H1 (cell line): ENCODE measurements around the gene BEST1. TPM values are rescaled to one million over a fixed set of nuclear protein-coding genes. Genes with fewer than 3 reads are reported as not detected.

Experiments
- CTCF ChIA-PET: fragments of 300-600 bp; sonication (Branson Sonifier 250); formaldehyde crosslinking; loops from one replicate; lab custom pipeline; 2021; ENCODE audit not compliant: partially characterized antibody; lab: Charles Lee
- POLR2A ChIA-PET: fragments of 300-600 bp; sonication (Branson Sonifier 250); formaldehyde crosslinking; loops from one replicate; lab custom pipeline; 2021; ENCODE audit warnings: inconsistent platforms; ENCODE audit not compliant: partially characterized antibody; lab: Charles Lee
- DNase-seq, 2 experiments: peaks; one replicate each; pipeline versions ENCODE4 v3.0.0 to v3.0.0-alpha.2; 2010 to 2022; ENCODE audit warnings: low spot score in 2 of 2, low read depth in 1 of 2, mixed read lengths in 1 of 2
- FAIRE-seq: peaks from 2 replicates; lab custom pipeline; 2011; peaks lifted over from hg19 to GRCh38; lab: Jason Lieb, UNC
- H2AFZ ChIP-seq: 2 replicates; pipeline ENCODE4 v1.8.1; 2012; ENCODE audit warnings: low read length, inconsistent platforms
- H2AK5ac ChIP-seq: 2 replicates; pipeline ENCODE4 v1.6.1; 2013; ENCODE audit warnings: low read depth, low read length
- H2BK120ac ChIP-seq: replicated peaks from 2 replicates; pipeline ENCODE3; 2013; ENCODE audit warnings: low read depth, low read length, inconsistent platforms
- H2BK12ac ChIP-seq: 2 replicates; pipeline ENCODE4 v1.6.1; 2013; ENCODE audit warnings: low read depth, low read length
- H2BK15ac ChIP-seq: 2 replicates; pipeline ENCODE4 v1.6.1; 2013; ENCODE audit warnings: low read length
- H2BK20ac ChIP-seq: 2 replicates; pipeline ENCODE4 v1.6.1; 2013; ENCODE audit warnings: low read length
- H2BK5ac ChIP-seq: 2 replicates; pipeline ENCODE4 v1.6.1; 2013; ENCODE audit warnings: low read depth, low read length
- H3K14ac ChIP-seq: 2 replicates; pipeline ENCODE4 v1.6.1; 2013; ENCODE audit warnings: inconsistent platforms; ENCODE audit not compliant: insufficient read length
- H3K18ac ChIP-seq: 2 replicates; pipeline ENCODE4 v1.6.1; 2013; ENCODE audit warnings: low read length; ENCODE audit errors: extremely low read depth
- H3K23ac ChIP-seq: 2 replicates; pipeline ENCODE4 v1.6.1; 2013; ENCODE audit warnings: inconsistent platforms; ENCODE audit not compliant: insufficient read length
- H3K23me2 ChIP-seq: 2 replicates; pipeline ENCODE4 v1.6.1; 2013; ENCODE audit warnings: low read depth, low read length
- H3K27ac ChIP-seq: 2 replicates; pipeline ENCODE4 v1.6.1; 2011; ENCODE audit warnings: low read depth, low read length, inconsistent platforms
- H3K27me3 ChIP-seq, 4 experiments: replicated peaks in 1 of 4; 1 replicate in 1 of 4; 2 replicates in 3 of 4; pipeline versions ENCODE4 v1.6.1 to v1.8.1; 2011 to 2013; ENCODE audit warnings: low read length in 3 of 4, mild to moderate bottlenecking in 3 of 4, inconsistent platforms in 2 of 4, mixed read lengths in 2 of 4, moderate library complexity in 1 of 4; ENCODE audit not compliant: control insufficient read depth in 3 of 4, insufficient read depth in 3 of 4; ENCODE audit errors: extremely low read depth in 1 of 4
- H3K36me3 ChIP-seq, 4 experiments: 2 replicates each; pipeline versions ENCODE4 v1.6.1 to v1.8.1; 2011 to 2013; ENCODE audit warnings: mild to moderate bottlenecking in 4 of 4, low read length in 3 of 4, moderate library complexity in 2 of 4, control low read depth in 1 of 4, inconsistent platforms in 1 of 4; ENCODE audit not compliant: insufficient read depth in 4 of 4, control insufficient read depth in 2 of 4
- H3K4ac ChIP-seq: replicated peaks from 2 replicates; pipeline ENCODE3; 2013; ENCODE audit warnings: low read length, low read depth, mixed read lengths, inconsistent platforms; ENCODE audit not compliant: insufficient read length
- H3K4me1 ChIP-seq, 4 experiments: replicated peaks in 1 of 4; 1 replicate in 1 of 4; 2 replicates in 3 of 4; pipeline versions ENCODE4 v1.6.1 to v1.8.1; 2011 to 2013; ENCODE audit warnings: low read length in 3 of 4, inconsistent platforms in 2 of 4, mixed read lengths in 1 of 4; ENCODE audit not compliant: insufficient read depth in 4 of 4, control insufficient read depth in 3 of 4
- H3K4me2 ChIP-seq, 2 experiments: 2 replicates each; pipeline versions ENCODE4 v1.6.1 to v1.8.1; 2011 to 2013; ENCODE audit warnings: low read depth in 2 of 2, low read length in 2 of 2, control low read depth in 1 of 2, inconsistent platforms in 1 of 2, mild to moderate bottlenecking in 1 of 2; ENCODE audit not compliant: insufficient read depth in 1 of 2
- H3K4me3 ChIP-seq, 4 experiments: fragments of 200-600, 300-600 bp in 1 of 4; sonication (generic), shearing (Covaris generic), sonication (Bioruptor Twin) in 1 of 4; 2 replicates each; pipeline versions ENCODE4 v1.5.1 to v1.8.1; 2011 to 2016; ENCODE audit warnings: low read length in 4 of 4, low read depth in 3 of 4, control low read depth in 2 of 4, inconsistent platforms in 2 of 4, mild to moderate bottlenecking in 2 of 4, mixed read lengths in 1 of 4, moderate library complexity in 1 of 4; ENCODE audit not compliant: insufficient read depth in 2 of 4; ENCODE audit errors: extremely low read depth in 1 of 4
- H3K56ac ChIP-seq: replicated peaks from 2 replicates; pipeline ENCODE3; 2013; ENCODE audit warnings: low read depth, mild to moderate bottlenecking, mixed read lengths, low read length, inconsistent platforms; ENCODE audit not compliant: insufficient read length
- H3K79me1 ChIP-seq: 2 replicates; pipeline ENCODE4 v1.6.1; 2013; ENCODE audit warnings: low read depth, low read length, control low read depth
- H3K79me2 ChIP-seq, 2 experiments: 2 replicates each; pipeline versions ENCODE4 v1.6.1 to v1.8.1; 2012 to 2013; ENCODE audit warnings: low read length in 2 of 2, mild to moderate bottlenecking in 2 of 2, inconsistent platforms in 1 of 2; ENCODE audit not compliant: insufficient read depth in 2 of 2, control insufficient read depth in 1 of 2
- H3K9ac ChIP-seq, 4 experiments: replicated peaks in 1 of 4; 1 replicate in 1 of 4; 2 replicates in 3 of 4; pipeline versions ENCODE4 v1.6.1 to v1.8.1; 2011 to 2013; ENCODE audit warnings: low read depth in 3 of 4, low read length in 3 of 4, control low read depth in 2 of 4, mild to moderate bottlenecking in 2 of 4, moderate library complexity in 2 of 4, inconsistent platforms in 1 of 4; ENCODE audit errors: extremely low read depth in 1 of 4
- H3K9me3 ChIP-seq, 2 experiments: 2 replicates each; pipeline versions ENCODE4 v1.6.1 to v1.8.1; 2012 to 2013; ENCODE audit warnings: mild to moderate bottlenecking in 2 of 2, moderate library complexity in 2 of 2, control low read depth in 1 of 2, inconsistent platforms in 1 of 2, low read depth in 1 of 2, low read length in 1 of 2, mixed read lengths in 1 of 2; ENCODE audit not compliant: insufficient read depth in 2 of 2
- H4K20me1 ChIP-seq, 2 experiments: replicated peaks in 1 of 2; 2 replicates each; pipeline versions ENCODE3 to v1.8.1; 2011 to 2013; ENCODE audit warnings: inconsistent platforms in 2 of 2, low read length in 2 of 2, mild to moderate bottlenecking in 1 of 2; ENCODE audit not compliant: insufficient read depth in 2 of 2, control insufficient read depth in 1 of 2
- H4K5ac ChIP-seq: 2 replicates; pipeline ENCODE4 v1.6.1; 2013; ENCODE audit warnings: low read length, low read depth, mixed read lengths, inconsistent platforms; ENCODE audit not compliant: insufficient read length
- H4K8ac ChIP-seq: 2 replicates; pipeline ENCODE4 v1.8.0; 2013; ENCODE audit warnings: mild to moderate bottlenecking, moderate library complexity, low read length, inconsistent platforms; ENCODE audit not compliant: insufficient read depth; ENCODE audit errors: extremely low read depth
- H4K91ac ChIP-seq: replicated peaks from 2 replicates; pipeline ENCODE3; 2013; ENCODE audit warnings: low read length, mixed read lengths, inconsistent platforms; ENCODE audit not compliant: insufficient read length
- BCL11A ChIP-seq, 2 experiments: IDR thresholded peaks; one replicate each; pipeline ENCODE4 v1.6.1; 2011; ENCODE audit warnings: low read depth in 2 of 2, low read length in 2 of 2, mild to moderate bottlenecking in 2 of 2
- KDM1A ChIP-seq: fragments of 200-600, 300-600 bp; sonication (generic); IDR thresholded peaks from 2 replicates; pipeline ENCODE4 v1.7.1; 2016; ENCODE audit warnings: mild to moderate bottlenecking, low read length, borderline replicate concordance
- RBBP5 ChIP-seq: IDR thresholded peaks from 2 replicates; pipeline ENCODE4 v1.7.1; 2012; ENCODE audit warnings: low read depth, mild to moderate bottlenecking, inconsistent platforms, low read length, moderate library complexity, borderline replicate concordance
- SIRT6 ChIP-seq: IDR thresholded peaks from one replicate; pipeline ENCODE4 v1.7.1; 2012; ENCODE audit warnings: low read length, inconsistent platforms
- WGBS, 2 experiments: shearing (Covaris generic) in 1 of 2; methylation state at CpG; one replicate each; pipeline versions ENCODE4 v1.1.6 to v1.1.7; 2013 to 2015; ENCODE audit warnings: low lambda C conversion rate in 2 of 2, mixed read lengths in 2 of 2, inconsistent platforms in 1 of 2, low coverage in 1 of 2, missing lambda C conversion rate in 1 of 2; ENCODE audit not compliant: insufficient replicate concordance in 2 of 2, insufficient coverage in 1 of 2, insufficient read length in 1 of 2; ENCODE audit errors: extremely low coverage in 1 of 2, missing lambda C conversion rate in 1 of 2; 5-methylcytosine and 5-hydroxymethylcytosine counted together
- polyA plus RNA-seq, 7 experiments: library from polyadenylated mRNA; depleted of rRNA in 3 of 7; stranded (reverse) in 5 of 7; unstranded in 2 of 7; fragments of >200 nt in 5 of 7; fragments of 200-250 nt in 2 of 7; gene quantifications; 1 replicate in 5 of 7; 2 replicates in 1 of 7; 4 replicates in 1 of 7; pipeline versions ENCODE4 v1.2.1 to v1.2.3, GENCODE V29; 2011 to 2013; ENCODE audit warnings: missing spikeins in 2 of 7, mixed read lengths in 2 of 7
- total RNA-seq: library from RNA; stranded (reverse); fragmentation: NEBNext Ultra II Directional; extraction: Animal tissue kit (Norgen Biotek cat#: 25700); gene quantifications from 2 replicates; pipeline ENCODE4 v1.2.1, GENCODE V29; 2021
- TF ChIP-seq, protein P1 (sequence below): IDR thresholded peaks from 2 replicates; pipeline ENCODE4 v1.6.1; 2011; ENCODE audit warnings: low read depth, mild to moderate bottlenecking, low read length; ENCODE audit not compliant: insufficient read depth

BEST1 gene
- total and polyA plus RNA-seq, 2 of the 8 experiments (the other 6 are each of a cell fraction or from before 2014, with no cell fraction given), result 0.22 to 0.62 TPM

- H3K18ac ChIP-seq, result no peak overlapping the region
- H2BK5ac ChIP-seq, result no peak overlapping the region
- CTCF ChIA-PET, result interaction anchor here (0.6 to 6.0 kb wide), 6 partner anchors 12 to 107 kb away, joined by 3 to 28 read pairs (median 4); no protein-coding TSS in a partner anchor
- 81% methylated on average over 14 of the region's 14 CpGs; no CpG with 5 or more reads in 1 of the 2 experiments for WGBS, 2 experiments
- H3K79me2 ChIP-seq, result no peaks in the 10 kb centered on the region
- H3K9ac ChIP-seq, result no peak overlapping the region
- H3K23me2 ChIP-seq, result no peaks in the 10 kb centered on the region
- no peak overlapping the region for H3K4ac ChIP-seq
- H2AK5ac ChIP-seq, result no peak overlapping the region
- H2BK20ac ChIP-seq, result no peak overlapping the region
- H4K8ac ChIP-seq, result no peak overlapping the region
- POLR2A ChIA-PET, result interaction anchor here (1.2 to 25.7 kb wide), 2 partner anchors 15 to 24 kb away, joined by 3 to 458 read pairs; partner anchors contain the start of genes BEST1 and FTH1
- H3K36me3 ChIP-seq, result no peaks in the 10 kb centered on the region
- H3K14ac ChIP-seq, result no peak overlapping the region
- H2AFZ ChIP-seq, result no peak overlapping the region
- H4K5ac ChIP-seq, result no peak overlapping the region
- FAIRE-seq (no peak), DNase-seq (no peak)
- no peak overlapping the region for H3K27ac ChIP-seq
- H2BK120ac ChIP-seq, result no peak overlapping the region
- no peak overlapping the region for H3K4me3 ChIP-seq
- H4K20me1 ChIP-seq, result peaks cover 0 to 2% of the 10 kb centered on the region in 2 experiments
- no peak overlapping the region for H2BK15ac ChIP-seq
- H4K91ac ChIP-seq, result no peak overlapping the region
- no peak overlapping the region for H3K23ac ChIP-seq
- H3K79me1 ChIP-seq, result no peaks in the 10 kb centered on the region
- H2BK12ac ChIP-seq, result 0 out of 2 replicates have a peak overlapping the region, but pooled peaks have one; percentile 12
- peaks cover 0 to 11% (median 1%) of the 10 kb centered on the region in 4 experiments; a peak in 3 of 7 replicates for H3K27me3 ChIP-seq
- peaks cover 9 to 20% (median 15%) of the 10 kb centered on the region in 4 experiments for H3K4me1 ChIP-seq
- H3K56ac ChIP-seq, result no peak overlapping the region
- no peak overlapping the region for H3K4me2 ChIP-seq
- H3K9me3 ChIP-seq, result no peaks in the 10 kb centered on the region
- TF ChIP-seq, protein P1, sequence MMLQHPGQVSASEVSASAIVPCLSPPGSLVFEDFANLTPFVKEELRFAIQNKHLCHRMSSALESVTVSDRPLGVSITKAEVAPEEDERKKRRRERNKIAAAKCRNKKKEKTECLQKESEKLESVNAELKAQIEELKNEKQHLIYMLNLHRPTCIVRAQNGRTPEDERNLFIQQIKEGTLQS, result no peak
- TF ChIP-seq KDM1A, result no peak
- no peak for TF ChIP-seq RBBP5
- no peak for TF ChIP-seq SIRT6
- no peak for TF ChIP-seq BCL11A (IDR thresholded peaks at IDR 0.05; ENCODE audit: low read depth in 2 of 2, low read length in 2 of 2)
Observed at GRCh38 chr11:61974766-61975631, 24.8 kb downstream of the BEST1 start.
